T-helper 2 cell (primary cell): ENCODE results near the gene HGS.

Source experiments
- DNase-seq, 5 experiments: peaks; one replicate each; pipeline versions ENCODE4 v3.0.0 to v3.0.0-alpha.2; 2012 to 2022

HGS gene

GRCh38 chr17:81684442-81684911, 666 bp downstream of the HGS start:
- no peak for DNase-seq

GRCh38 chr17:81685108-81685507, 1.3 kb downstream of the HGS start:
- peak in 2 of 5 experiments; percentile 34 to 45 for DNase-seq

GRCh38 chr17:81686614-81687013, 2.8 kb downstream of the HGS start:
- no peak for DNase-seq

GRCh38 chr17:81687770-81688541, 4.1 kb downstream of the HGS start:
- DNase-seq = no peak

- DNase-seq = no peak
These were observed 4.8 kb downstream of the HGS start for GRCh38 chr17:81688616-81689015.

GRCh38 chr17:81690066-81690465, 6.3 kb downstream of the HGS start:
- no peak for DNase-seq

GRCh38 chr17:81690549-81690948, 6.7 kb downstream of the HGS start:
- no peak for DNase-seq

GRCh38 chr17:81691196-81691595, 7.4 kb downstream of the HGS start:
- DNase-seq = no peak

GRCh38 chr17:81691608-81692007, 7.8 kb downstream of the HGS start:
- DNase-seq = no peak

- no peak for DNase-seq
These were observed 9.8 kb downstream of the HGS start for GRCh38 chr17:81693509-81694210.

GRCh38 chr17:81694810-81695209, 11.0 kb downstream of the HGS start:
- DNase-seq = no peak

GRCh38 chr17:81695211-81695610, 11.4 kb downstream of the HGS start:
- DNase-seq = no peak

- DNase-seq = no peak
These were observed 12.0 kb downstream of the HGS start for GRCh38 chr17:81695801-81696200.

GRCh38 chr17:81696218-81696941, 12.6 kb downstream of the HGS start:
- no peak for DNase-seq

GRCh38 chr17:81697261-81698044, 13.6 kb downstream of the HGS start:
- no peak for DNase-seq

GRCh38 chr17:81700353-81701287, 16.8 kb downstream of the HGS start:
- DNase-seq = no peak

GRCh38 chr17:81701288-81702071, 17.7 kb downstream of the HGS start:
- DNase-seq = peak in 1 of 5 experiments; percentile 47

GRCh38 chr17:81702934-81703746, 19.3 kb downstream of the HGS start, which contains the start of gene MRPL12:
Gene MRPL12 (plus strand): TSS chr17:81703367. CDS start chr17:81703502, 135 bp downstream.
- DNase-seq = peak; percentile 72 to 91 (median 81)
